MCF 10A (cell line): ENCODE measurements around the gene DMRT2. TPM values are rescaled to one million over a fixed set of nuclear protein-coding genes. Genes with fewer than 3 reads are reported as not detected.

Source experiments
- BruUV-seq: library from RNA; stranded (reverse); fragments of 400-500 nt; replicated peaks from 2 replicates; lab custom pipeline; 2021; lab: Mats Ljungman, UMichigan
- CTCF ChIA-PET: fragments of 300-600 bp; sonication (Branson Sonifier 250); formaldehyde crosslinking; extraction: SDS; loops from one replicate; lab custom pipeline; 2021; ENCODE audit warnings: antibody characterized with exemption, inconsistent platforms; lab: Yijun Ruan, JAX
- POLR2A ChIA-PET: fragments of 300-600, 350-650 bp; sonication (Branson Sonifier 250); formaldehyde crosslinking; extraction: SDS; loops from one replicate; lab custom pipeline; 2020; ENCODE audit warnings: antibody characterized with exemption, inconsistent platforms; lab: Yijun Ruan, JAX
- DNase-seq: peaks from one replicate; pipeline ENCODE4 v3.0.0-alpha.2; 2018; ENCODE audit not compliant: unreplicated experiment
- H3K27ac Mint-ChIP-seq: one replicate; pipeline ENCODE4 v1.8.0; 2022; ENCODE audit warnings: mild to moderate bottlenecking, low read depth, mixed read lengths; ENCODE audit not compliant: unreplicated experiment
- H3K27me3 Mint-ChIP-seq: one replicate; pipeline ENCODE4 v1.8.0; 2022; ENCODE audit warnings: mixed read lengths; ENCODE audit not compliant: insufficient read depth, unreplicated experiment
- H3K36me3 Mint-ChIP-seq: one replicate; pipeline ENCODE4 v1.8.0; 2022; ENCODE audit warnings: mild to moderate bottlenecking, moderate library complexity, mixed read lengths; ENCODE audit not compliant: insufficient read depth, unreplicated experiment
- H3K4me1 Mint-ChIP-seq: one replicate; pipeline ENCODE4 v1.8.0; 2022; ENCODE audit warnings: mixed read lengths; ENCODE audit not compliant: insufficient read depth, unreplicated experiment
- H3K4me3 Mint-ChIP-seq: one replicate; pipeline ENCODE4 v1.8.0; 2022; ENCODE audit warnings: mild to moderate bottlenecking, moderate library complexity, mixed read lengths; ENCODE audit not compliant: unreplicated experiment
- H3K9me3 Mint-ChIP-seq: one replicate; pipeline ENCODE4 v1.8.0; 2022; ENCODE audit warnings: mixed read lengths; ENCODE audit not compliant: unreplicated experiment
- CTCF ChIP-seq: fragments of 200-600 bp; IDR thresholded peaks from one replicate; pipeline ENCODE4 v1.8.0; 2022; ENCODE audit warnings: antibody characterized with exemption, mild to moderate bottlenecking; ENCODE audit not compliant: unreplicated experiment
- intact Hi-C: fragments of 100-400 bp; cut with micrococcal nuclease; formaldehyde crosslinking; loops from 2 replicates; pipeline ENCODE4 v1.14.1; 2022
- total RNA-seq: library from RNA; stranded (reverse); gene quantifications from 2 replicates; pipeline ENCODE4 v1.2.3, GENCODE V29; 2022

The DMRT2 gene
- total RNA-seq, 1 experiment from 2014 or later: not detected

GRCh38 chr9:1014225-1014624 is 35.9 kb upstream of the DMRT2 start:
- no peaks in the 10 kb centered on the region for H3K36me3 Mint-ChIP-seq

GRCh38 chr9:1014640-1015039 is 35.5 kb upstream of the DMRT2 start:
- H3K4me3 Mint-ChIP-seq: no peak overlapping the region
- H3K36me3 Mint-ChIP-seq: no peaks in the 10 kb centered on the region
- peaks cover 2% of the 10 kb centered on the region for H3K4me1 Mint-ChIP-seq
- ChIA-PET POLR2A (no interaction called here), CTCF (no interaction called here)
- no peaks in the 10 kb centered on the region for H3K9me3 Mint-ChIP-seq
- H3K27me3 Mint-ChIP-seq: peaks cover 3% of the 10 kb centered on the region
- intact Hi-C loops: no loop called here
- no peak for TF ChIP-seq CTCF
- DNase-seq: no peak
- no peak overlapping the region for H3K27ac Mint-ChIP-seq
- no TSS peak for BruUV-seq

More at GRCh38 chr9:1014225-1014624, 35.9 kb upstream of the DMRT2 start:
- H3K4me1 Mint-ChIP-seq: peaks cover 6% of the 10 kb centered on the region
- no peaks in the 10 kb centered on the region for H3K9me3 Mint-ChIP-seq
- CTCF ChIA-PET: interaction anchor here (0.7 kb wide), 2 partner anchors 222 to 316 kb away, joined by 3 read pairs; no protein-coding TSS in a partner anchor
- H3K4me3 Mint-ChIP-seq: no peak overlapping the region
- intact Hi-C loops: no loop called here
- no TSS peak for BruUV-seq
- POLR2A ChIA-PET: no interaction called here
- DNase-seq: no peak
- no peak for TF ChIP-seq CTCF
- H3K27ac Mint-ChIP-seq: no peak overlapping the region
- H3K27me3 Mint-ChIP-seq: no peaks in the 10 kb centered on the region

- BruUV-seq: no TSS peak
- ChIA-PET CTCF (interaction anchor here (2.6 kb wide), 1 partner anchor 9 kb away, joined by 15 read pairs; no protein-coding TSS in a partner anchor), POLR2A (no interaction called here)
- H3K27ac Mint-ChIP-seq: no peak overlapping the region
- no peak overlapping the region for H3K4me3 Mint-ChIP-seq
- H3K27me3 Mint-ChIP-seq: peaks cover 22% of the 10 kb centered on the region
- H3K4me1 Mint-ChIP-seq: no peaks in the 10 kb centered on the region
- no peaks in the 10 kb centered on the region for H3K9me3 Mint-ChIP-seq
- intact Hi-C loops: no loop called here
- no peak for TF ChIP-seq CTCF
- peak; percentile 34 for DNase-seq
- no peaks in the 10 kb centered on the region for H3K36me3 Mint-ChIP-seq
Observed at GRCh38 chr9:1018121-1018520, 32.0 kb upstream of the DMRT2 start.

- Mint-ChIP-seq H3K27me3 (peaks cover 22% of the 10 kb centered on the region), H3K9me3 (no peaks in the 10 kb centered on the region), H3K4me3 (no peak overlapping the region), H3K4me1 (no peaks in the 10 kb centered on the region), H3K36me3 (no peaks in the 10 kb centered on the region), H3K27ac (no peak overlapping the region)
- ChIA-PET POLR2A (no interaction called here), CTCF (interaction anchor here (0.6 to 2.1 kb wide), 3 partner anchors 14 to 268 kb away, joined by 3 to 12 read pairs (median 6); no protein-coding TSS in a partner anchor)
- intact Hi-C loops: no loop called here
- DNase-seq: no peak
- no TSS peak for BruUV-seq
- TF ChIP-seq CTCF: no peak
Observed at GRCh38 chr9:1024112-1024511, 26.0 kb upstream of the DMRT2 start.
